Measurements from ENCODE around the gene SEMA3D.

The SEMA3D gene

DNA sequence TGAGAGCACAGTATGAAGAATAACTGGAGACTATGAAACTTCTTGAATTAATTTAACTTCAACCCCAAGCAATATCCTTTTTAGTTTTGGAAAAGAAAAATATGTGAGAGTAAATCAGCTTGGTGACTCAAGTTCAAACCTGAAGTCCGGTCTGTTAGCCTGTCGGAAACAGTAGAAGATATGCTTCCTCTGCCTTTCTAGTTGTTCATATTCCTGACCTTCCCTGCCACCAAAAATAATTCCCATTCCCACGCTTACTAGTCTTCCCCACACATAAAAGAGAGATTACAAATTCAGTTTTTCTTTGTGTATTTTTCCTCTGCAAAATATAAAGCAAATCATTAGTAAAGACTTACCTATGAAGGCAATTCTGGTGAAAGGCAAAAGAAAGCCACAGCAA, 3.6 kb downstream of the SEMA3D start:
- DNase-seq, result no peak

GRCh38 chr7:85178531-85179298, 8.1 kb downstream of the SEMA3D start:
- no peak for DNase-seq

DNA sequence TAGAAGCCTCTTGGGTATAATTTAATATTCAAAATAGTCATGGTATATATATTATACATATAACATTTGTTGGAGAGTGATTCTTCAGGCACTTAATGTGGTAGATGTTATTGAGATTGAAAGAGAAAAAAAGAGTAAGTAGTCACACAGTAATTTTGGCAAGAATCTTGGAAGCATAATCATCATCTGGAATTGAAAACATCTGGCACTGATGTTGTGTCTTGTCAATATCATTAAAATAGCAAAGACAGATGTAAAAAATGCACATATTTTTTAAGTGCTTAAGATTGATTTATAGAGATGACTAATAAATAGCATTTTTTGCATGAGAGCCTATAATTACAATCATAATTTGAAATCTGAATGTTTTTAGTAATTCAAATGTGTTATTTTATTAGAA, 9.5 kb downstream of the SEMA3D start:
- DNase-seq, result no peak

DNA sequence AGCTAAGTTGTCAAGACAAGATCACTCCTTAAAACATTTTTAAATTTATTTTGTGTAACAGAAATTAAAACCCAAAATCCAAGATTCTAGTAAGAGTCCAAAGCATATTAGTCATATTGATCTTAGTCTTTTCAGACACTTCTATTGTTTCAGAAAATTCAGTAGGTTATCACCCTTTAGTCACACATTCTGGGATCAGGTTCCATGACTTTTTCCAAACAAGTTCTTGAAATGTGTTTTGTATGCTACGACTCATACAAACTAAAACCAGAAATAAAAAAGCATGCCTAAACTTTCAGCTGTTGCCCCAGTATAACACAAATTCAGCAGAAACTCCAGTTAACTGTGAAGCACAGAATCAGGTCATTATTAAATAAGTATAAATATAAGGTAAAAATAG, 10.7 kb downstream of the SEMA3D start:
- DNase-seq, result no peak

DNA sequence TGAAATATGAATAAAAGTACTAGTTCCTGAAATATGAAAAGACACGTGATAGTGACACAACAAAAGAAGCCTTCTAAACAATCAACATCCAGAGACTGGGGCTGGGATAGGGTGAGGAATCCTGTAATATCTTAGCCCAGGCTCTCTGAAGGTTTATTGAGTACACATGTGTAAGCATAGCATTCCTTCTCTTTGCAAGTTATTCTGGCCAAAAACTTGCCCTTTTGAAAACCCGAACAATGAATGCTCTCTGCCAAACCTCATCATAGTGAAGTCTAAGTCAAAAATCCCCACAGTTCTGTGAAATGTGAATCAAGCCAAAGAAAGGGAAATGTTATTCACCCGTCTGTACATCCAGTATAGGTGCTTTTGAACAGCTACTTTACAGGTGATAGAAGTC, 11.6 kb downstream of the SEMA3D start:
- no peak for DNase-seq

- no peak for DNase-seq
Measured at GRCh38 chr7:85172530-85172941, 14.3 kb downstream of the SEMA3D start.

DNA sequence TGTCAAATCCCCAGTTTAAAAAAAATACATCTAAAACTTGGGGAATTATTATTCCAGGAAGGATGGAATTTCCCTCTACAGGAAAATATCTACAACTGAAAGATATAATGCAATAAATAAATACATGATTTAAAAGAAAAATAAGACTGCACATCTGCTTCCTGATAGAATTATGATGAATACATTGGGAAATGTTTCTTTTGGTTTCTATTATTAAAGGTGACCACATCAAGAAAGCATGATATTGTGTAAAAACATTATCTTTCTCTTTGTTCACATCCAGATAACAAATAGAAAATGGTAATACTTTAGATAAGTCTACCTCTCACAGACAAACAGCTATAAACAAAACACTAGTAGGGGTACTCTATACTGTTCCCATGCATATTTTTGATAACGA, 19.2 kb downstream of the SEMA3D start:
- no peak for DNase-seq

DNA sequence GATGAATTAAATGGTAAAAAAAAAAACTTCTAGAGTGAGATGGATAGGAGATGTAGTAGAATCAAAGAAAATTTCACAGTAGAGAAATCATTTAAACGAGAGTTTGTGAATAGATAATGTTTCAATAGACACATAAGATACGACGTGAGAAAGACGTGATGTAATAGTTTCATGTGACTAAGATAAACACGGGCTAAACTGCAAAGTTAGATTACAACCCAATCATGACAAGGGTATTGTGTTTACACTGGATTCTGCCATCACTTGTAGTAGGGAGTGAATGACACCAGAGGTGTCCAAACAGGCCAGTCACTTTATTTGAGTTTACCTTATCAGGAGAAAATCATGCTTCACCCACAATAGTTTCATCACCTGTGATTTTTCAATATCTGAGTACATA, 21.6 kb downstream of the SEMA3D start:
- DNase-seq, result no peak

DNA sequence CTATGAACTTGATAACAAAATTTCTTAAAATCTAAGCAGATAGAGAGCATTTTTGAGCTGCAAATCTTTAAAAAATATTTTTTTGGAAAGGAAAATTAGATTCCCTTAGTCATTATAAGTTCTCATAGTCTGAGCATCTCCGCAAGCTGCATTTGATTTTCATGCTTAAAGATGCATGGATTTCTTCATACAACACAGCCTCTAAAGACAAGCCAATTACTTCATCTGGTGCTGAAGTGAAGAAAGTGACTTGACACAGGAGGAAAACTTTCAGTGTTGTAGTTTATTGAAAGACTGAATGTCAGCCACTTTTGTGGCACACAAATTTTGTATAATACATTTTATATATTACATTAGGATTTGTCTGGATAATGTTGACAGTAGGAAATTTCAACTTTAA, 22.5 kb downstream of the SEMA3D start:
- DNase-seq, result no peak

GRCh38 chr7:85162721-85163120, 24.1 kb downstream of the SEMA3D start:
- no peak for DNase-seq

GRCh38 chr7:85160223-85160622, 26.6 kb downstream of the SEMA3D start:
- no peak for DNase-seq

GRCh38 chr7:85159003-85159402, 27.9 kb downstream of the SEMA3D start:
- no peak for DNase-seq

DNA sequence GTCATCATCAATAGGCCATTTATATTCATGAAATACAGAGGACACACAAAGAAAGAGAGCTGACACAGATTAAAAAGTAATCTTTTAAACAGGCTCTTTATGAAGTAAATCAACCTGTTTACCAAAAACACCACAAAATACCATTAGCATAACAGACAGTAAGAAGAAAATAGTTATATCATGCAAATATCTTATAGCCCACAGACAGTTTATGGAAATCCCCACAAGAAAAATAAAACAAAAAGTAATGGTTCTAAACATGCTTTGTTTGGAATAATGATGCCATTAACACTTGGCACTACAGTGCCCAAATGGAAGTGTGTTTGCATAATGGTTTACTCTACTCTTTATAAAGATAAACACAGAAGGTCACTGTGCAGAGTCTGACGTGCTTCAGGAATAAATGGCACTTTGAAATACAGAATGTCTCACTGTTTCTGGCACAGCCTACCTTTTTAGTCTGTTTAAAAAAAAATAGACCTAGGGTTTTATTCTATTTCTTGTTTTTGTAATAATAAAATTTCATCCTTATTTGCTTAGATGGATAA, 30.1 kb downstream of the SEMA3D start:
- no peak for DNase-seq

- DNase-seq, result no peak
Measured at GRCh38 chr7:85154282-85154937, 32.4 kb downstream of the SEMA3D start.

GRCh38 chr7:85153715-85154114, 33.1 kb downstream of the SEMA3D start:
- no peak for DNase-seq

GRCh38 chr7:85150624-85151023, 36.2 kb downstream of the SEMA3D start:
- DNase-seq, result no peak

- DNase-seq, result no peak
Measured at GRCh38 chr7:85144771-85145170, 42.1 kb downstream of the SEMA3D start.

DNA sequence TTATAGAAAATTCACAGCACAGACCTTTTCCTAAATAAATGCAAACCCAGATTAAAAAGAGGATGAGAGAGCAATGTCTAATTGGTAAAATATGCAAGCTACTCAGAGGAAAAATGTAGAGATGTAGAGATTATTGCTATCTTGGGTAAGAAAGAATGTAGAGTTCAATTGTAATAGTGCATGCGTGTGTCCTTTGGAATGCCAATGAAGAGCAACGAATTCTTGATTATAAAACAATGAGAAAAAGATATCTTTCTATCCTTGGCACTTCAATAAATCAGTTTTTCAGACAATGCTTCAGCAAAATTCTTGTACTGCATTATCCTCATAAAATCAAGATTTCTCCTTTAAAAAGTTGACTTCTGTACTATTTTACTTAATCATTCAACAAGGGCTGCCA, 50.9 kb downstream of the SEMA3D start:
- DNase-seq, result no peak

GRCh38 chr7:85133560-85133959, 53.3 kb downstream of the SEMA3D start:
- DNase-seq, result no peak

- no peak for DNase-seq
Measured at GRCh38 chr7:85133006-85133405, 53.9 kb downstream of the SEMA3D start.

DNA sequence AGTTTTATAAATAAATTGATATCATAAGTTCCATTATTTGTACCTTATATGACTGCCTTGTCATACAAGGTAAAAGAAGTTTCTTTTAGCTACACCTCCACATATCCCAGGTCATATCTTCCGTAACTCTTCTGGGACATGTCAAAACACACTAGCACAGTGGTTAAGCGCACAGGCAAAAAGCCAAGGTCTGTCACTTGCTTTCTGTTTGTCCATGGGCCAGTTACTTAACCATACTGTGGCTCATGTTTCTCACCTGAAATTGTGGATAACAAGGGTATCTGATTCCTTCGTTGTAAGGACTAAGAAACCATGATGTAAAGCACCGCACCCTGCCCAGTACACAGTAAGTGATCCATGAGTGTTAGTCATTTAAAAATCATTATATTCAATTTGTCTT, 56.2 kb downstream of the SEMA3D start:
- DNase-seq, result no peak

DNA sequence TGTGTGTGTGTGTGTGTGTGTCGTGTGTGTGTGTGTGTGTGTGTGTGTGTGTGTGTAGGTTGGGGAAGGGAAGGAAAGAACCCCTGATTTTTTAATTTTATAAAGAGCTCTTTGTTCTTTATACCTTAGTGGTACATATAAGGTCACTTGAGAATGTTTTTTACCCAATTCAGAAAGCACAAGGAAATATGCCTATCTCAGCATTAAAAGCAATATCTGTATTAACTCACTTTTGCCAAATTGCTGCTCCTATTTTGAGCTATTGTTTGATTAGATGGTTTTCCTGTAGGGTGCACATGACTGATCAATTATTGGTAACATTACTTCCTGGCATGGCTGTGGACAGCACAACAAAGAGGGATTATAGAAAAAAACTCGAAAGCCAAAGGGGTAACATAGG, 60.5 kb downstream of the SEMA3D start:
- DNase-seq, result no peak

GRCh38 chr7:85125651-85126131, 61.2 kb downstream of the SEMA3D start:
- no peak for DNase-seq

DNA sequence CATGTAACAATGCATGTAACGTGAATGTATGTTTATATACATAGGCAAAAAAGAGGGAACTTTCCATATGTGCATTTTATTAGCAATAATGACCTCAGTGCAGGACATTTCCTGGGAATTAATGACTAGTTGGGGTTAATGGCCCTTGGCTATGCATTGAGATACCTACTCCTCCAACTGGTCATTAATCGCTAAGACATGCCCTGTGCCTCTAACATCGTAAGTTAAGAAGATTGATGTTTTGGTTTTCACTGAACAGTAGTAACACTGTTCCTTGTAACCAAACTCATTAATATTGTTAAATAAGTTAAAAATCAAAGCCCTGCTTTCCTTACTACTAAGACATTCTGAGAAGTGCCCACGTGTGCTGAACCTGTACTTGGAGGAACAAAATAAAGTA, 61.7 kb downstream of the SEMA3D start:
- no peak for DNase-seq

All from NCI-H446 treated with DMSO at 0.1 percent for 48 hours (cell line).